ENCODE results near the gene ANXA5. TPM values are rescaled to one million over a fixed set of nuclear protein-coding genes. Genes with fewer than 3 reads are reported as not detected.
A peak's percentile ranks its signal among the peaks of the same experiment; 100 is the strongest.

Gene ANXA5
- total RNA-seq, 1 donor from 2014 or later, result 682 TPM

DNA sequence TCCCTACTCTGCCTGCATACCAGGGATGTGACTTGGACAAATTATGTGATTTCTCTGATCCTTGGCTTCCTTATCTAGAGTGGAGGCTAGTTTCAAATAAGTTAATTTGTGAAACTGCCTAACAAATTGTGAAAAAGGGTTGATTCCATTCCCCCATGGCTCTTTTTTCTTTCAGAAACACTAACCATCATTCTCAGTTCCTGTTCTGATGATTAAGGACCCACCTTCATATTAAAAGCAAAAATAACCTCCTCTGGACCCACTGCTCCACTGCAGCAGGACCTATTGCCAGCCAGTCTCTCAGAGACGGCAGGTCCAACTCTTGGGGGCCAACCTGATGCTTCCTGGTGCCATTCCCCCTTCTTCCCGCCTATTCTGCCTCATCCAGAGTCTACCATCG is 4.5 kb upstream of the ANXA5 start:
- no peak for DNase-seq (ENCODE audit: low read depth)
- peak; percentile 29 for FAIRE-seq
- peaks cover 8% of the 10 kb centered on the region for H3K79me2 ChIP-seq (ENCODE audit: insufficient read depth, low read length)
- H3K4me3 ChIP-seq (ENCODE audit: insufficient read depth, low read depth, low read length), result no peak overlapping the region
- H3K27ac Mint-ChIP-seq (ENCODE audit: unreplicated experiment), result no peak overlapping the region
- no peaks in the 10 kb centered on the region for H3K36me3 Mint-ChIP-seq (ENCODE audit: low read depth, unreplicated experiment)
- H4K20me1 ChIP-seq (ENCODE audit: insufficient read depth, low read length), result no peaks in the 10 kb centered on the region
- no peaks in the 10 kb centered on the region for H3K9me3 Mint-ChIP-seq (ENCODE audit: unreplicated experiment)
- TF ChIP-seq EZH2 (IDR thresholded peaks at IDR 0.05; ENCODE audit: insufficient read depth, low read length), result no peak
- TF ChIP-seq, protein P1, sequence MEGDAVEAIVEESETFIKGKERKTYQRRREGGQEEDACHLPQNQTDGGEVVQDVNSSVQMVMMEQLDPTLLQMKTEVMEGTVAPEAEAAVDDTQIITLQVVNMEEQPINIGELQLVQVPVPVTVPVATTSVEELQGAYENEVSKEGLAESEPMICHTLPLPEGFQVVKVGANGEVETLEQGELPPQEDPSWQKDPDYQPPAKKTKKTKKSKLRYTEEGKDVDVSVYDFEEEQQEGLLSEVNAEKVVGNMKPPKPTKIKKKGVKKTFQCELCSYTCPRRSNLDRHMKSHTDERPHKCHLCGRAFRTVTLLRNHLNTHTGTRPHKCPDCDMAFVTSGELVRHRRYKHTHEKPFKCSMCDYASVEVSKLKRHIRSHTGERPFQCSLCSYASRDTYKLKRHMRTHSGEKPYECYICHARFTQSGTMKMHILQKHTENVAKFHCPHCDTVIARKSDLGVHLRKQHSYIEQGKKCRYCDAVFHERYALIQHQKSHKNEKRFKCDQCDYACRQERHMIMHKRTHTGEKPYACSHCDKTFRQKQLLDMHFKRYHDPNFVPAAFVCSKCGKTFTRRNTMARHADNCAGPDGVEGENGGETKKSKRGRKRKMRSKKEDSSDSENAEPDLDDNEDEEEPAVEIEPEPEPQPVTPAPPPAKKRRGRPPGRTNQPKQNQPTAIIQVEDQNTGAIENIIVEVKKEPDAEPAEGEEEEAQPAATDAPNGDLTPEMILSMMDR (IDR thresholded peaks at IDR 0.05; ENCODE audit: insufficient read depth, low read depth, low read length), result no peak
- H3K27ac ChIP-seq (ENCODE audit: low read depth, low read length), result no peak overlapping the region
- H3K4me1 ChIP-seq (ENCODE audit: insufficient read depth, low read length), result peaks cover 6% of the 10 kb centered on the region
- no peaks in the 10 kb centered on the region for H3K27me3 Mint-ChIP-seq (ENCODE audit: low read depth, unreplicated experiment)
- no peak overlapping the region for H2AFZ ChIP-seq (ENCODE audit: low read depth, low read length)
- H3K36me3 ChIP-seq (ENCODE audit: insufficient read depth, low read length), result no peaks in the 10 kb centered on the region
- peaks cover 39% of the 10 kb centered on the region for H3K4me1 Mint-ChIP-seq (ENCODE audit: low read depth, unreplicated experiment)
- no peaks in the 10 kb centered on the region for H3K27me3 ChIP-seq (ENCODE audit: insufficient read depth, low read length)
- no peak overlapping the region for H3K4me3 Mint-ChIP-seq (ENCODE audit: unreplicated experiment)
- H3K4me2 ChIP-seq (ENCODE audit: low read length), result no peak overlapping the region
- H3K9me3 ChIP-seq (ENCODE audit: insufficient read depth, low read depth, low read length), result no peaks in the 10 kb centered on the region
- no peak overlapping the region for H3K9ac ChIP-seq (ENCODE audit: low read length)

DNA sequence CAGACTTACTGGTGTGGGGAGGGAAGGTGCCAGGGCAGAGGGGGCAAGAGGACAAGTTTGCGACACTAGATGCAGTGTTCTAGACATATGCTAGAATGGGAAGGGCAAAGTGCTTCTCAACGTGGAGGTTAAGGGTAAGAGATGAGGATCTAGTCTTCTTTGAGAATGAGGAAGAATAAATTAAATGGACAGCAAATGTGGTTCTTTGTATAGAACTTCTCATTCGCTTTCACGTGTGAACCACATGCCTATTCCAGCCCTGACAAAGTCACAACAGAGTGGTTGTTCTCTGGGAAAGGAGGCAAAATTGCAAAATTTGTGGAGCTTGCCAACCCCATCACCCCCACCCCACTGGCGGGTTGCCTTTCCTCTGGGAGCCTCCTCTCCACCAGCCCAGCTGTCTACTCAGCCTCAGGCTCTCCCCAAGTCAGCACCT is 1.5 kb upstream of the ANXA5 start:
- Histone ChIP-seq H4K20me1 (ENCODE audit: insufficient read depth, low read length) (peaks cover 20% of the 10 kb centered on the region), H3K27ac (ENCODE audit: low read depth, low read length) (no peak overlapping the region), H3K27me3 (ENCODE audit: insufficient read depth, low read length) (no peaks in the 10 kb centered on the region), H3K4me3 (ENCODE audit: insufficient read depth, low read depth, low read length) (no peak overlapping the region), H3K4me1 (ENCODE audit: insufficient read depth, low read length) (peaks cover 10% of the 10 kb centered on the region), H2AFZ (ENCODE audit: low read depth, low read length) (no peak overlapping the region), H3K4me2 (ENCODE audit: low read length) (peak overlapping the region; percentile 90), H3K9ac (ENCODE audit: low read length) (no peak overlapping the region), H3K9me3 (ENCODE audit: insufficient read depth, low read depth, low read length) (no peaks in the 10 kb centered on the region), H3K36me3 (ENCODE audit: insufficient read depth, low read length) (peaks cover 2% of the 10 kb centered on the region), H3K79me2 (ENCODE audit: insufficient read depth, low read length) (peaks cover 36% of the 10 kb centered on the region)
- H3K4me1 Mint-ChIP-seq (ENCODE audit: low read depth, unreplicated experiment), result peaks cover 40% of the 10 kb centered on the region
- no peak for TF ChIP-seq EZH2 (IDR thresholded peaks at IDR 0.05; ENCODE audit: insufficient read depth, low read length)
- TF ChIP-seq, protein P1 (IDR thresholded peaks at IDR 0.05; ENCODE audit: insufficient read depth, low read depth, low read length), result no peak
- no peak overlapping the region for H3K27ac Mint-ChIP-seq (ENCODE audit: unreplicated experiment)
- peaks cover 12% of the 10 kb centered on the region for H3K36me3 Mint-ChIP-seq (ENCODE audit: low read depth, unreplicated experiment)
- no peak for FAIRE-seq
- no peak for DNase-seq (ENCODE audit: low read depth)
- no peaks in the 10 kb centered on the region for H3K9me3 Mint-ChIP-seq (ENCODE audit: unreplicated experiment)
- H3K4me3 Mint-ChIP-seq (ENCODE audit: unreplicated experiment), result peak overlapping the region; percentile 87
- H3K27me3 Mint-ChIP-seq (ENCODE audit: low read depth, unreplicated experiment), result no peaks in the 10 kb centered on the region

DNA sequence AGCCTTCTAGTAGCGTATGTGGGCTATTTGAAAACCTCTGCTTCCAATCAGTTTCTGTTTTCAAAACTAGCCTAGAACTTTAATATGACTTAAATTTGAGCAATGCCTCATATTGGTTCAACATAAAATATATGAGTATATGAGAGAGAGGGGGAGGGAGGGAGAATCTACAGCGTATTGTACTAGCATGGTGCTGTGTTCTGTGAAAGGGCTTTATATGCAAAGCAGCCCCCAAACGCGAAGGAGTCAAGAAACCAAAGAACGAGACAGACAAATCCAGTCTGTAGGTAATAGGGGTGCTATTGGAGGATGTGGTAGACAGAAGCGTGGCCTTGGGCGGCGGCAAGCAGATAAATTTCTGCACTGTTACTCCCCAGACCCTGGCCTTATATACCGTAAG is 784 bp upstream of the ANXA5 start:
- H3K9me3 ChIP-seq (ENCODE audit: insufficient read depth, low read depth, low read length), result no peaks in the 10 kb centered on the region
- Mint-ChIP-seq H3K4me1 (ENCODE audit: low read depth, unreplicated experiment) (peaks cover 46% of the 10 kb centered on the region), H3K4me3 (ENCODE audit: unreplicated experiment) (peak overlapping the region; percentile 87), H3K9me3 (ENCODE audit: unreplicated experiment) (no peaks in the 10 kb centered on the region), H3K27ac (ENCODE audit: unreplicated experiment) (peak overlapping the region; percentile 94), H3K36me3 (ENCODE audit: low read depth, unreplicated experiment) (peaks cover 13% of the 10 kb centered on the region), H3K27me3 (ENCODE audit: low read depth, unreplicated experiment) (no peaks in the 10 kb centered on the region)
- H3K9ac ChIP-seq (ENCODE audit: low read length), result peak overlapping the region; percentile 100
- FAIRE-seq (no peak), DNase-seq (ENCODE audit: low read depth) (no peak)
- H3K79me2 ChIP-seq (ENCODE audit: insufficient read depth, low read length), result peaks cover 43% of the 10 kb centered on the region
- H3K27ac ChIP-seq (ENCODE audit: low read depth, low read length), result peak overlapping the region; percentile 85
- H3K36me3 ChIP-seq (ENCODE audit: insufficient read depth, low read length), result peaks cover 4% of the 10 kb centered on the region
- peaks cover 27% of the 10 kb centered on the region for H4K20me1 ChIP-seq (ENCODE audit: insufficient read depth, low read length)
- H3K4me2 ChIP-seq (ENCODE audit: low read length), result peak overlapping the region; percentile 90
- H3K4me3 ChIP-seq (ENCODE audit: insufficient read depth, low read depth, low read length), result peak overlapping the region; percentile 84
- no peak for TF ChIP-seq EZH2 (IDR thresholded peaks at IDR 0.05; ENCODE audit: insufficient read depth, low read length)
- TF ChIP-seq, protein P1 (IDR thresholded peaks at IDR 0.05; ENCODE audit: insufficient read depth, low read depth, low read length), result no peak
- H3K27me3 ChIP-seq (ENCODE audit: insufficient read depth, low read length), result no peaks in the 10 kb centered on the region
- H2AFZ ChIP-seq (ENCODE audit: low read depth, low read length), result peak overlapping the region; percentile 60
- H3K4me1 ChIP-seq (ENCODE audit: insufficient read depth, low read length), result peaks cover 15% of the 10 kb centered on the region
